CD4-positive, alpha-beta memory T cell (primary cell): Measurements from ENCODE around the gene SLAIN1. TPM values are rescaled to one million over a fixed set of nuclear protein-coding genes. Genes with fewer than 3 reads are reported as not detected.
"Not testable (repeated sequence)": the region's sequence is repeated elsewhere in the genome, so short reads cannot be mapped to it uniquely, and the experiment has no call there.

Experiments used
- CTCF ChIA-PET: fragments of 350-600 bp; sonication (Branson Sonifier 250); formaldehyde crosslinking; loops from one replicate; lab custom pipeline; 2021; ENCODE audit warnings: inconsistent platforms; ENCODE audit not compliant: partially characterized antibody; lab: Charles Lee
- POLR2A ChIA-PET: fragments of 350-600 bp; sonication (Branson Sonifier 250); formaldehyde crosslinking; loops from one replicate; lab custom pipeline; 2021; ENCODE audit not compliant: partially characterized antibody; lab: Charles Lee
- DNase-seq, 5 donors: peaks; one replicate each; pipeline versions ENCODE4 v3.0.0 to v3.0.0-alpha.2; 2020 to 2022; ENCODE audit warnings: mixed read lengths in 1 of 5
- H3K27ac ChIP-seq: one replicate; pipeline ENCODE4 v1.7.0; 2013; ENCODE audit warnings: low read depth, low read length
- H3K27me3 ChIP-seq: 2 replicates; pipeline ENCODE4 v1.7.0; 2013; ENCODE audit warnings: mild to moderate bottlenecking, low read length, moderate library complexity; ENCODE audit not compliant: insufficient read depth
- H3K36me3 ChIP-seq: 2 replicates; pipeline ENCODE4 v1.7.0; 2013; ENCODE audit warnings: mild to moderate bottlenecking, low read length, moderate library complexity; ENCODE audit not compliant: insufficient read depth
- H3K4me1 ChIP-seq: 2 replicates; pipeline ENCODE4 v1.7.0; 2013; ENCODE audit warnings: mild to moderate bottlenecking, low read length, moderate library complexity; ENCODE audit not compliant: insufficient read depth
- H3K4me3 ChIP-seq, 2 donors: one replicate each; pipeline ENCODE4 v1.7.0; 2013; ENCODE audit warnings: low read length in 2 of 2, mild to moderate bottlenecking in 1 of 2
- H3K9me3 ChIP-seq, 2 donors: one replicate each; pipeline ENCODE4 v1.7.0; 2013; ENCODE audit warnings: low read length in 2 of 2, control low read depth in 1 of 2; ENCODE audit not compliant: control insufficient read depth in 1 of 2
- H3K27ac Mint-ChIP-seq, 7 donors: one replicate each; pipeline ENCODE4 v1.8.0; 2020 to 2021; ENCODE audit warnings: mixed read lengths in 7 of 7, mild to moderate bottlenecking in 6 of 7, inconsistent platforms in 3 of 7, moderate library complexity in 3 of 7
- H3K27me3 Mint-ChIP-seq, 2 donors: one replicate each; pipeline ENCODE4 v1.8.0; 2020 to 2021; ENCODE audit warnings: mixed read lengths in 2 of 2
- H3K36me3 Mint-ChIP-seq, 2 donors: one replicate each; pipeline ENCODE4 v1.8.0; 2020 to 2021; ENCODE audit warnings: mixed read lengths in 2 of 2, inconsistent platforms in 1 of 2, mild to moderate bottlenecking in 1 of 2
- H3K4me1 Mint-ChIP-seq, 4 donors: one replicate each; pipeline ENCODE4 v1.8.0; 2020 to 2021; ENCODE audit warnings: mixed read lengths in 4 of 4, mild to moderate bottlenecking in 1 of 4
- H3K4me3 Mint-ChIP-seq, 8 donors: one replicate each; pipeline ENCODE4 v1.8.0; 2020 to 2021; ENCODE audit warnings: mixed read lengths in 8 of 8, mild to moderate bottlenecking in 7 of 8, moderate library complexity in 6 of 8, inconsistent platforms in 3 of 8
- H3K9me3 Mint-ChIP-seq, 8 donors: one replicate each; pipeline ENCODE4 v1.8.0; 2020 to 2021; ENCODE audit warnings: mixed read lengths in 8 of 8, mild to moderate bottlenecking in 5 of 8, inconsistent platforms in 3 of 8, moderate library complexity in 1 of 8
- intact Hi-C: fragments of 100-400 bp; cut with micrococcal nuclease; formaldehyde crosslinking; loops from one replicate; pipeline ENCODE4 v1.15.1; 2023
- polyA plus RNA-seq, 2 donors: library from polyadenylated mRNA; unstranded; fragments of 300-500 nt; fragmentation: Illumina TruSeq; gene quantifications; one replicate each; pipeline ENCODE4 v1.2.3, GENCODE V29; 2021
- total RNA-seq, 2 experiments: library from RNA; stranded (reverse); gene quantifications; one replicate each; pipeline ENCODE4 v1.2.3, GENCODE V29; 2021

Gene SLAIN1
- total RNA-seq, result 10 to 100 TPM; 55.1 to 58.9 TPM
- 10 to 100 TPM; 39.3 to 49.8 TPM for polyA plus RNA-seq

GRCh38 chr13:77697217-77698103 is at the start of gene SLAIN1:
SLAIN1 (plus strand) TSS chr13:77697687; CDS start chr13:77697914, 227 bp downstream.
- H3K4me3 ChIP-seq, result peak within 1 kb of the TSS; percentile 84 to 90
- H3K4me1 Mint-ChIP-seq, result peaks cover 31 to 55% (median 41%) of the 10 kb centered on the region in 4 donors
- no peaks in the 10 kb centered on the region for H3K9me3 ChIP-seq
- H3K4me3 Mint-ChIP-seq, result peak within 1 kb of the TSS; percentile 97 to 100 (median 99)
- peaks cover 0 to 4% of the 10 kb centered on the region in 2 donors for H3K36me3 Mint-ChIP-seq
- intact Hi-C loops, result loop anchor here (1.0 to 10.0 kb wide), 9 partner anchors 19 to 1695 kb away; partner anchors contain the start of genes KCTD12 and OBI1
- no peaks in the 10 kb centered on the region for H3K9me3 Mint-ChIP-seq
- no peaks in the 10 kb centered on the region for H3K36me3 ChIP-seq
- DNase-seq, result peak; percentile 84 to 91 (median 86)
- H3K27ac ChIP-seq, result peak within 1 kb of the TSS; percentile 82
- H3K4me1 ChIP-seq, result peaks cover 38% of the 10 kb centered on the region
- peak within 1 kb of the TSS; percentile 85 to 97 (median 94) for H3K27ac Mint-ChIP-seq
- ChIA-PET POLR2A (interaction anchor here (0.6 to 3.0 kb wide), 12 partner anchors 17 to 1709 kb away, joined by 3 to 25 read pairs (median 4); partner anchors contain the start of genes FBXL3, KCTD12, MYCBP2 and RBM26), CTCF (interaction anchor here (0.7 to 1.8 kb wide), 3 partner anchors 51 to 104 kb away, joined by 4 to 5 read pairs (median 5); no protein-coding TSS in a partner anchor)
- H3K27me3 Mint-ChIP-seq, result no peaks in the 10 kb centered on the region
- H3K27me3 ChIP-seq, result no peaks in the 10 kb centered on the region

- H3K9me3 ChIP-seq, result no peaks in the 10 kb centered on the region
- H3K27ac Mint-ChIP-seq, result no peak overlapping the region
- ChIA-PET POLR2A (no interaction called here), CTCF (no interaction called here)
- no peaks in the 10 kb centered on the region for H3K4me1 Mint-ChIP-seq
- H3K27me3 Mint-ChIP-seq, result peaks cover 7 to 9% of the 10 kb centered on the region in 2 donors
- H3K27ac ChIP-seq, result no peak overlapping the region
- H3K36me3 Mint-ChIP-seq, result no peaks in the 10 kb centered on the region
- no peak overlapping the region for H3K4me3 ChIP-seq
- H3K36me3 ChIP-seq, result no peaks in the 10 kb centered on the region
- intact Hi-C loops, result no loop called here
- no peaks in the 10 kb centered on the region for H3K4me1 ChIP-seq
- DNase-seq, result no peak
- H3K4me3 Mint-ChIP-seq, result no peak overlapping the region
- H3K9me3 Mint-ChIP-seq, result peaks cover 5 to 12% (median 7%) of the 10 kb centered on the region in 8 donors
- H3K27me3 ChIP-seq, result no peaks in the 10 kb centered on the region
These were observed 47.1 kb upstream of the SLAIN1 start for GRCh38 chr13:77650409-77650808.

- Histone ChIP-seq H3K27ac (no peak overlapping the region), H3K36me3 (no peaks in the 10 kb centered on the region), H3K27me3 (no peaks in the 10 kb centered on the region), H3K4me3 (no peak overlapping the region), H3K9me3 (no peaks in the 10 kb centered on the region), H3K4me1 (no peaks in the 10 kb centered on the region)
- DNase-seq, result no peak
- CTCF ChIA-PET, result no interaction called here
- no peaks in the 10 kb centered on the region for H3K36me3 Mint-ChIP-seq
- H3K4me1 Mint-ChIP-seq, result no peaks in the 10 kb centered on the region
- POLR2A ChIA-PET, result no interaction called here
- intact Hi-C loops, result no loop called here
- no peak overlapping the region for H3K4me3 Mint-ChIP-seq
- no peak overlapping the region for H3K27ac Mint-ChIP-seq
- H3K27me3 Mint-ChIP-seq, result peaks cover 4 to 5% of the 10 kb centered on the region in 2 donors
- H3K9me3 Mint-ChIP-seq, result peaks cover 5 to 12% (median 8%) of the 10 kb centered on the region in 8 donors
These were observed 44.2 kb upstream of the SLAIN1 start for GRCh38 chr13:77653301-77653700.

- CTCF ChIA-PET, H3K27ac Mint-ChIP-seq, H3K4me1 ChIP-seq, H3K9me3 ChIP-seq, H3K27ac ChIP-seq, intact Hi-C loops, H3K27me3 Mint-ChIP-seq, POLR2A ChIA-PET, DNase-seq, H3K4me1 Mint-ChIP-seq, H3K27me3 ChIP-seq, H3K4me3 Mint-ChIP-seq, H3K36me3 Mint-ChIP-seq, H3K36me3 ChIP-seq, H3K9me3 Mint-ChIP-seq, H3K4me3 ChIP-seq: not testable (repeated sequence)
These were observed 37.5 kb upstream of the SLAIN1 start for GRCh38 chr13:77660016-77660415.

GRCh38 chr13:77660841-77661250 is 36.6 kb upstream of the SLAIN1 start:
- Mint-ChIP-seq H3K36me3 (no peaks in the 10 kb centered on the region), H3K27me3 (peaks cover 4 to 5% of the 10 kb centered on the region in 2 donors)

GRCh38 chr13:77662301-77662700 is 35.2 kb upstream of the SLAIN1 start:
- H3K27me3 Mint-ChIP-seq, H3K4me1 Mint-ChIP-seq, H3K27ac Mint-ChIP-seq: not testable (repeated sequence)

More at GRCh38 chr13:77660841-77661250, 36.6 kb upstream of the SLAIN1 start:
- DNase-seq, result no peak
- no peak overlapping the region for H3K4me3 ChIP-seq
- no peak overlapping the region for H3K27ac ChIP-seq
- no peaks in the 10 kb centered on the region for H3K4me1 Mint-ChIP-seq
- no peak overlapping the region for H3K4me3 Mint-ChIP-seq
- H3K4me1 ChIP-seq, result no peaks in the 10 kb centered on the region
- intact Hi-C loops, result no loop called here
- H3K9me3 ChIP-seq, result no peaks in the 10 kb centered on the region
- no peaks in the 10 kb centered on the region for H3K27me3 ChIP-seq
- CTCF ChIA-PET, result no interaction called here
- POLR2A ChIA-PET, result no interaction called here
- no peaks in the 10 kb centered on the region for H3K36me3 ChIP-seq
- peaks cover 0 to 4% (median 0%) of the 10 kb centered on the region in 8 donors for H3K9me3 Mint-ChIP-seq
- no peak overlapping the region for H3K27ac Mint-ChIP-seq

GRCh38 chr13:77662831-77663230 is 34.7 kb upstream of the SLAIN1 start:
- H3K27ac Mint-ChIP-seq, POLR2A ChIA-PET, DNase-seq, CTCF ChIA-PET, H3K27me3 ChIP-seq, H3K36me3 ChIP-seq, H3K4me3 Mint-ChIP-seq, intact Hi-C loops, H3K9me3 Mint-ChIP-seq, H3K27me3 Mint-ChIP-seq, H3K36me3 Mint-ChIP-seq, H3K9me3 ChIP-seq, H3K4me1 Mint-ChIP-seq, H3K4me3 ChIP-seq, H3K4me1 ChIP-seq, H3K27ac ChIP-seq: not testable (repeated sequence)

More at GRCh38 chr13:77662301-77662700, 35.2 kb upstream of the SLAIN1 start:
- H3K9me3 Mint-ChIP-seq, DNase-seq, H3K27me3 ChIP-seq, H3K4me3 ChIP-seq, H3K4me1 ChIP-seq, H3K9me3 ChIP-seq, H3K27ac ChIP-seq, POLR2A ChIA-PET, H3K36me3 ChIP-seq, H3K4me3 Mint-ChIP-seq, intact Hi-C loops, H3K36me3 Mint-ChIP-seq, CTCF ChIA-PET: not testable (repeated sequence)
